ENCODE data around the gene CNTN4. TPM values are rescaled to one million over a fixed set of nuclear protein-coding genes. Genes with fewer than 3 reads are reported as not detected.

Gene CNTN4
- polyA plus RNA-seq, 1 donor (not counting 4 experiments of a cell fraction or from before 2014, with no cell fraction given) = not detected

GRCh38 chr3:2218816-2219215 is 120.2 kb downstream of the CNTN4 start:
- FAIRE-seq (no peak), DNase-seq (ENCODE audit: low read depth, low spot score) (no peak)
- H2AFZ ChIP-seq (ENCODE audit: control insufficient read depth, low read length) = no peak overlapping the region
- no peaks in the 10 kb centered on the region for H3K9me1 ChIP-seq (ENCODE audit: control insufficient read depth, extremely low read depth, insufficient read depth, low read length)
- H3K27me3 ChIP-seq (ENCODE audit: control insufficient read depth, extremely low read depth, insufficient read depth, low read length) = no peaks in the 10 kb centered on the region
- no peak overlapping the region for H3K4me2 ChIP-seq (ENCODE audit: control insufficient read depth, extremely low read depth, insufficient read depth, low read depth, low read length)
- H4K20me1 ChIP-seq (ENCODE audit: control insufficient read depth, extremely low read depth, insufficient read depth, low read length) = no peaks in the 10 kb centered on the region
- H3K79me2 ChIP-seq (ENCODE audit: control insufficient read depth, insufficient read depth, low read length) = no peaks in the 10 kb centered on the region
- H3K36me3 ChIP-seq (ENCODE audit: control insufficient read depth in 2 of 2, extremely low read depth in 1 of 2, insufficient read depth in 2 of 2, low read length in 2 of 2) = no peaks in the 10 kb centered on the region
- no peaks in the 10 kb centered on the region for H3K4me1 ChIP-seq (ENCODE audit: control insufficient read depth, extremely low read depth, insufficient read depth, low read length)
- H3K4me3 ChIP-seq (ENCODE audit: control insufficient read depth in 2 of 3, extremely low read depth in 1 of 3, insufficient read depth in 2 of 3, low read depth in 1 of 3, low read length in 3 of 3) = no peak overlapping the region
- H3K27ac ChIP-seq (ENCODE audit: control insufficient read depth, insufficient read depth, low read length) = no peak overlapping the region
- H3K9ac ChIP-seq (ENCODE audit: control insufficient read depth, extremely low read depth, insufficient read depth, low read length) = no peak overlapping the region
- dilution Hi-C loops (cut with MboI; ENCODE audit: extremely low pct_ligation_motif_present, low sequenced_read_pairs) = no loop called here
- no peak for TF ChIP-seq CTCF (optimal IDR thresholded peaks at IDR 0.05 in 1 of 3, IDR thresholded peaks at IDR 0.05 in 1 of 3, conservative IDR thresholded peaks at IDR 0.05 in 1 of 3; ENCODE audit: extremely low read depth in 1 of 3, insufficient read depth in 2 of 3, low read length in 3 of 3)
- peaks cover 2% of the 10 kb centered on the region for H3K9me3 ChIP-seq (ENCODE audit: control insufficient read depth, low read depth, low read length)

GRCh38 chr3:2236203-2236602 is 137.5 kb downstream of the CNTN4 start:
- dilution Hi-C loops (cut with MboI; ENCODE audit: extremely low pct_ligation_motif_present, low sequenced_read_pairs) = no loop called here

More at GRCh38 chr3:2236203-2236602, 137.5 kb downstream of the CNTN4 start:
- Histone ChIP-seq H3K4me3 (ENCODE audit: control insufficient read depth in 2 of 3, extremely low read depth in 1 of 3, insufficient read depth in 2 of 3, low read depth in 1 of 3, low read length in 3 of 3) (no peak overlapping the region), H4K20me1 (ENCODE audit: control insufficient read depth, extremely low read depth, insufficient read depth, low read length) (no peaks in the 10 kb centered on the region), H3K27me3 (ENCODE audit: control insufficient read depth, extremely low read depth, insufficient read depth, low read length) (no peaks in the 10 kb centered on the region), H3K79me2 (ENCODE audit: control insufficient read depth, insufficient read depth, low read length) (no peaks in the 10 kb centered on the region), H3K9me3 (ENCODE audit: control insufficient read depth, low read depth, low read length) (no peaks in the 10 kb centered on the region), H3K9ac (ENCODE audit: control insufficient read depth, extremely low read depth, insufficient read depth, low read length) (no peak overlapping the region), H2AFZ (ENCODE audit: control insufficient read depth, low read length) (no peak overlapping the region), H3K4me1 (ENCODE audit: control insufficient read depth, extremely low read depth, insufficient read depth, low read length) (no peaks in the 10 kb centered on the region), H3K4me2 (ENCODE audit: control insufficient read depth, extremely low read depth, insufficient read depth, low read depth, low read length) (no peak overlapping the region), H3K9me1 (ENCODE audit: control insufficient read depth, extremely low read depth, insufficient read depth, low read length) (no peaks in the 10 kb centered on the region), H3K36me3 (ENCODE audit: control insufficient read depth in 2 of 2, extremely low read depth in 1 of 2, insufficient read depth in 2 of 2, low read length in 2 of 2) (no peaks in the 10 kb centered on the region), H3K27ac (ENCODE audit: control insufficient read depth, insufficient read depth, low read length) (no peak overlapping the region)
- DNase-seq (ENCODE audit: low read depth, low spot score) (no peak), FAIRE-seq (no peak)
- TF ChIP-seq EZH2 (IDR thresholded peaks at IDR 0.05; ENCODE audit: low read length) = no peak
- TF ChIP-seq CTCF (optimal IDR thresholded peaks at IDR 0.05 in 1 of 3, IDR thresholded peaks at IDR 0.05 in 1 of 3, conservative IDR thresholded peaks at IDR 0.05 in 1 of 3; ENCODE audit: extremely low read depth in 1 of 3, insufficient read depth in 2 of 3, low read length in 3 of 3) = no peak

All from keratinocyte (primary cell).